GM21390 (cell line): Measurements from ENCODE around the gene KIF11.
A peak's percentile ranks its signal among the peaks of the same experiment; 100 is the strongest.
"Not testable (repeated sequence)": the region's sequence is repeated elsewhere in the genome, so short reads cannot be mapped to it uniquely, and the experiment has no call there.

ENCODE experiments used
- ATAC-seq: cut with Tn5 transposase; IDR thresholded peaks from one replicate; pipeline ENCODE4 v1.9.1; 2021; ENCODE audit not compliant: unreplicated experiment

Gene KIF11

GRCh38 chr10:92590623-92591549 lies 2.0 kb upstream of the KIF11 start:
- ATAC-seq: peak; percentile 8

GRCh38 chr10:92591550-92592022 lies 1.3 kb upstream of the KIF11 start:
- peak; percentile 78 for ATAC-seq

GRCh38 chr10:92593619-92594588 lies 974 bp downstream of the KIF11 start:
- no peak for ATAC-seq

GRCh38 chr10:92595505-92595904 lies 2.6 kb downstream of the KIF11 start:
- no peak for ATAC-seq

GRCh38 chr10:92598321-92598720 lies 5.4 kb downstream of the KIF11 start:
- no peak for ATAC-seq

- no peak for ATAC-seq
Observed at GRCh38 chr10:92604841-92605240, 11.9 kb downstream of the KIF11 start.

GRCh38 chr10:92615515-92615914 lies 22.6 kb downstream of the KIF11 start:
- ATAC-seq: no peak

- ATAC-seq: no peak
Observed at GRCh38 chr10:92619368-92619767, 26.4 kb downstream of the KIF11 start.

GRCh38 chr10:92627845-92628480 lies 35.0 kb downstream of the KIF11 start:
- ATAC-seq: no peak

GRCh38 chr10:92629945-92630344 lies 37.0 kb downstream of the KIF11 start:
- ATAC-seq: no peak

GRCh38 chr10:92638037-92638436 lies 45.1 kb downstream of the KIF11 start:
- no peak for ATAC-seq

- no peak for ATAC-seq
Observed at GRCh38 chr10:92640107-92640506, 47.2 kb downstream of the KIF11 start.

GRCh38 chr10:92641492-92641891 lies 48.6 kb downstream of the KIF11 start:
- ATAC-seq: no peak

GRCh38 chr10:92644921-92645320 lies 52.0 kb downstream of the KIF11 start:
- no peak for ATAC-seq

- ATAC-seq: not testable (repeated sequence)
Observed at GRCh38 chr10:92650864-92651263, 57.9 kb downstream of the KIF11 start.

- ATAC-seq: no peak
Observed at GRCh38 chr10:92655426-92655825, 62.5 kb downstream of the KIF11 start.

GRCh38 chr10:92656266-92656961 lies 63.5 kb downstream of the KIF11 start:
- no peak for ATAC-seq

GRCh38 chr10:92657024-92657423 lies 64.1 kb downstream of the KIF11 start:
- no peak for ATAC-seq

GRCh38 chr10:92662848-92663247 lies 69.9 kb downstream of the KIF11 start:
- no peak for ATAC-seq

- ATAC-seq: no peak
Observed at GRCh38 chr10:92664322-92664721, 71.4 kb downstream of the KIF11 start.
